GM12872 (cell line): Measurements from ENCODE around the gene PTGR1.

Source experiments
- CTCF ChIP-seq: IDR thresholded peaks from 3 replicates; pipeline ENCODE4 v1.5.1; 2011; ENCODE audit warnings: low read depth, mild to moderate bottlenecking, low read length, moderate library complexity; ENCODE audit not compliant: insufficient read depth

The PTGR1 gene

GRCh38 chr9:111610149-111610548, 10.7 kb upstream of the PTGR1 start:
- TF ChIP-seq CTCF, result no peak

- TF ChIP-seq CTCF, result no peak
These were observed 5.7 kb upstream of the PTGR1 start for GRCh38 chr9:111605041-111605559.

GRCh38 chr9:111604054-111604615, 4.7 kb upstream of the PTGR1 start:
- no peak for TF ChIP-seq CTCF

DNA sequence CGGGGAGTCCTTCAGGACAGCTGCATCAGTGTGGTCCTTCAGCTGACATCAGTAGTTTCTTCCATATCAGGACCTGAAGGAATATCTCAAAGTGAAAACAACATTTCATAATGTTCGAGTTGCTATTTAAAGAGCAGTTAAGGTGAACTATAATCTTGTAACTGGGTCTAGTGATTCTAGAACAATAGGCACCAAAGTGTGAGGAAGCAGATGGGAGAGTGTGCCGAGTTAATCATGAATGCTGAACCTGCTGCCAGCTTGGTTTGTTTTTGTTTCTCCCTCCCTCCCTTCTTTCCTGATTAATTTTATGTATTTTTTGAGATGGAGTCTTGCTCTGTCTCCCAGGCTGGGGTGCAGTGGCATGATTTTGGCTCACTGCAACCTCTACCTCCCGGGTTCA, 3.6 kb upstream of the PTGR1 start:
- TF ChIP-seq CTCF, result no peak

DNA sequence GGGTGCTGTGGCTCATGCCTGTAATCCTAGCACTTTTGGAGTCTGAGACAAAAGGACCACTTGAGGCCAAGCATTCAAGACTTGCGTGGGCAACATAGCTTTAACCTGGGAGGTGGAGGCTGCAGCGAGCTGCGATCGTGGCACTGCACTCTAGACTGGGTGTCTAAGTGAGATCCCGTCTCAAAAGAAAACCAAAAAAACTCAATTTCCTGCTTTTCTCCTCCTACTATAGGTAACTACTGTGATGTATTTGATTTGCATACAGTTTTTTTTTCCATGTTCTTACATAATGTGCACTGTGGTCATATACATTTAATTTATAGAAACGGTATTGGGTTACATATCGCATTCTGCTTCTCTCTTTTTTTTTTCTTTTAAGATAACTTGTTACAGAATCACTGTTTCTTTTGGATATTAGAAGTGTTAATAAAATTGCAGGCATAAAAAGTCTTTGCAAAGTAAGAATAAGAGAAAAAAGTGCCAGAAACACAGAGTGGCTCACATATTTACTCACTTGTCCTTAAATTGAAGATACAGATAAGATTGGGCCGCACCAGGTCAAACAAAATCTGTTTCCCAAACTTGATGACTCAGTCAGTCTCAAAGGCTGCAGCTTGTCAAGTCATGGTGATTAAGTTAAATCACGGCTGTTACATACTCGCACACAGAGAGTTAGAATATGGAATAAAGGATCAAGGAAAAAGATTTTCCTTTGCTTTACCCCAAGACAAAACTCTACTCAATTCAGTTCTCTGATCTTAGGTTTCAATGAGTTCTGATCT, 2.0 kb upstream of the PTGR1 start:
- TF ChIP-seq CTCF, result no peak

- TF ChIP-seq CTCF, result no peak
These were observed 502 bp upstream of the PTGR1 start for GRCh38 chr9:111599955-111600343.

GRCh38 chr9:111598733-111599091, 735 bp downstream of the PTGR1 start:
- TF ChIP-seq CTCF, result no peak
